Superior temporal gyrus (tissue), 1 donor: ENCODE measurements around the gene PAK1.
"Not testable (repeated sequence)": the region's sequence is repeated elsewhere in the genome, so short reads cannot be mapped to it uniquely, and the experiment has no call there.

Source experiments
- DNase-seq: peaks from one replicate; pipeline ENCODE4 v3.0.0-alpha.2; 2016; ENCODE audit errors: extremely low spot score

The PAK1 gene

DNA sequence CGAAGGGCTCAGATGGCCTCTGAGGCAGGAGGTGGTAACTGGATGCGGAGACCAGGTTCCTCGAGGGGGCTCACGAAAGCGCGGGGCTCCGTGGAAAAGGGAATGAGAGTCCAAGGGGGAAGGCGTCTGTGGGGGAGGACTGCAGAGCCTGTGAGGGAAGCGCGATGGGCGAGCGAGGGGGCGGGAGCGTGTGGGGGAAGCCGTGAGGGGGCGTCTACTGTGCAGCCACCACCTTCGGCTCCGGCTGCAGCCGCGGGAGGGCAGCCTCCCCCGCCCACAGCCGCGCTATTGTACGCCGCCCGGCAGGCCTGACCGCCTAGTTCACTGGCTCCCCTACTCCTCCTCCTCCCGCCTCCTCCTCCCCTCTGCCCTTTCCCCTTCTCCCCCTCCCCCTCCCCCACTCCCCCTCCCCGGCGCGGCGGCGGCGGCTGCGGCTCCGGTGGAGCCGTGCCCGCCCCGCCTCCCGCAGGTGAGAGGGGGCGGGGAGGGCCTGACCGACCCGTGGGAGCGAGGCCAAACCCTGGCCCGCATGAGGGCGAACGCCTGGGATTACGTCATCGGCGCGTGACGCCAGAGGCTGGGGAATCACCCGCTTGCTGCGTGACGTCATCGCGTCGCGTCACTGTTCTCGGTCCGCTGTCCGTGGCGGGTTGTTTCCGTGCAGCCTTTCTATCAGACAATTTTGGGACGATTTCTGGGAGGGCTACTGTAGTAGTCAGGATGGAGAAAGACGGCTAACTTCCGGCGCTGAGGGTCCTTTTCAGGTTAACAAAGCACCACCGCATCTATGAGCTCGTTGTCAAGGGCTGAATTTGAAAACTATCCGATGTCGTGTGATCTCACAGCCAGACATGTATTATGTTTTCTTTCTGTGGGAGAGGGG lies at the start of gene PAK1:
Gene PAK1 (minus strand): TSS at position 294 of the 883 bp plus-strand sequence. CDS start 81,574 bp downstream, outside the sequence.
- peak; percentile 81 for DNase-seq

DNA sequence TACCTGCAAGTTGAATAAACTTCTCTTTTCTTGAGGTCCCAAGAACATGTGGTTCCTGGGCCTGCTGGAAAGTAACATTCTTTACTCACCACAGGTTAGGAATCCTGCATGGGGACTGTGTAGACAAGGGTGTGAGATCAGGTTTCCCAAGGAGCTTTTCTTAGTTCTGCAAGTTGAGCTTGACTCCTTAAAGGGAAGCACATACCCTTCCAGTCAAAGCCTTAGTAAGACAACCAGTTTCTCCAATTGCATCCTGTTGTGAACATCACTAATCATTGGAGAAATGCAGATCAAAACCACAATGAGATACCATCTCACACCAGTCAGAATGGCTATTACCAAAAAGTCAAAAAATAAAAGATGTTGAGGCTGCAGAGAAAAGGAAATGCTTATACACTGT lies 48.3 kb upstream of the PAK1 start:
- DNase-seq = no peak

DNA sequence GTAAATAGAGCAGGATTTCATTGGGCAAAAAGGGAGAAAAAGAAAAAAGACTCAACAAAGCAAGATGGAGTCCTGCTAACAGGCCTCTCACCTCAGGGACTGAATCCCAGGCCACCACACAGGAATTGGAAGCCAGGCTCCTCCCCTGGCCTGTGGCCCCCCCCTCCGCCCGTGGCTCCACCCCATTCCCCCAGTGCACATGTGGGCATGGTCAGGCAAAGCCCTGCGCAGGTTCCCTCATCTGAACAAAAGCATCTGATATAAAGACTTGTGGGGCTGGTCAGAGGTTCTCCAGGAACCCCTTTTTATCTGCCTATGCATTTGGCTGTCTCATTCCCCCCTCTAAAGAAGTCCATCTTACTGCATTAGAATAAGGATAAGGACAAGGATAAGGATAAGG lies 46.0 kb upstream of the PAK1 start:
- DNase-seq = no peak

DNA sequence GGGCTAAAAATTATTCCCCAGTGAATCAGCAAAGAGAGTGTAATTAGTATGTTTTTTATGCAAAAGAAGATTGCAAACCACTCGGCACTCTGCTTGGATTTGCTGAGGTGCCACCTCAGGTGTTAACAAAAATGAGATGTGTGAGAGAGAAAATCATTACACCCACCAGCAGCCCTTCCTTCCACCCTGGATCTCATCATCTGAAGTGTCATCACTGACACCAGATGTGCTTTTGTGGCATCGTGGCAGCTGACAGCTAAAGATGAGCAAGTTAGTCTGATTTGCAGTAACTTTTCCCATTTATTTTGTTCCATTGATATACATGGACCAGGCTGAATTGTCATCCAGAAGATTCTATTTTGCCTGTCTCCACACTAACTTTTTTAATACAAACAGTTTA lies 44.6 kb upstream of the PAK1 start:
- DNase-seq = no peak

DNA sequence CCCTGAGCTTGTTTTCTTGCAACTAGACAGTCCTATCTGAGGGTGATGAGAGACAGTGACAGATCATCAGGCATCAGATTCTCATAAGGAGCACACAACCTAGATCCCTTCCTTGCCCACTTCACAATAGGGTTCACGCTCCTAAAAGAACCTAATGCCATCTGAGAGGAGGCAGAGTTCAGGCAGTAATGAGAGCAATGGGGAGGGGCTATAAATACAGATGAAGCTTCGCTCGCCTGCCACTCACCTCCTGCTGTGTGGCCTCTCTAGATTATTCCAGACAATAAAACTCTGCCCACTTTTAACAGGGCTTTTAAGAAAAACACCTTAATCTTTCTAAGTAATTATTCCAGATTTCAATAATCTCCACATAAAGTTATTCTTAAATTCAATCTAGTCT lies 43.9 kb upstream of the PAK1 start:
- no peak for DNase-seq

DNA sequence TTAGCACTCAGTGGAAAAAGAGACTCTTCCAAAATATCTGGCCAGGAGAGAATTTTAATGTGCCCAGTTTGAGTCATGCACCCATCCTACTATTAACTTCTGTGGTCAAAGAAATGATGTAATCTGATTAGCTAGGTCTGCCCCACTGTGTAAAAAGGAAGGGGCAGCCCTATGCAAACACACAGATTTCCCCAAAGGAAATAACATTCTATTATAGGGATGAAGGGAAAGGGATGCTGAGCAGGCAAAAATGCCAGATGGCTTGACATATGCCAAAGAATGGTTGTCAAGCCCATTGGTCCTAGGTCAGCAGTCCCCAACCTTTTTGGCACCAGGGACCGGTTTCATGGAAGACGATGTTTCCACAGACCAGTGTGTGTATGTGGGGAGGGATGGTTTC lies 43.3 kb upstream of the PAK1 start:
- no peak for DNase-seq

DNA sequence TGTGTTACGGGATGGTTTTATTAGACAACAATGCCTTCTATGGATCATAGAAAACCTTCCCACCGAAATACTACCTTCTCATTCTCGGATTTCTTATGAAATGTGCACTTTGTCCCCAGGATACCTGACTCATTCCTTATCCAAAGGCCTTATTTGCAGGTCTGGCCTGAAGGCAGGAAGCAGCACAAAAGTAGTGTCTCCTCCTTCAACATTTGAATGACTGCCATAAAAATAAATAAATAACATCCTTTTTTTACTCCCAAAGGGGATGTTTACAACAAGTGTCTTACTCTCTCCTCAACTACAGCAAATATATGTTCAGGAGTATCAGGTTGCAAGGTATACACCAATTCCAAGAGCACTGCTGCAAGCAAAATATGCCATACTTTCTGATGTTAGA lies 41.6 kb upstream of the PAK1 start:
- no peak for DNase-seq

DNA sequence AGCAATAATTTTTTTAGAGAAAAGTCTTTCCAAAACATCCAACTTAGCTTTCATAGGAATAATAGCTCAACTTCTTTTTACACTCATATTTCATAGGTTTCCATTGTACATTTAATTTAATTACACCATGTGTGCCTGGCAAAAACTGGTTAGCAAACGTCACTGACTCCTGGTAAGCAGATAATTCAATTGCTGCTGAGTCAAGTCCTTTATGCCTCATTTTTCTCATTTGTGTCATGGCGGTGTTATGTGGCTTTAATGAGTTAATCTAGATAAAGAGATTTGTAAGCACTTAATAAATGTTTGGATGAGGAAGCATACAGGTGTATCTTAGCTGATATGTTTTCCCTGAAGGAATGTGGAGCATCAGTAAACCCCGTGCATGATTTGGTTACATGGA lies 41.2 kb upstream of the PAK1 start:
- DNase-seq = no peak

DNA sequence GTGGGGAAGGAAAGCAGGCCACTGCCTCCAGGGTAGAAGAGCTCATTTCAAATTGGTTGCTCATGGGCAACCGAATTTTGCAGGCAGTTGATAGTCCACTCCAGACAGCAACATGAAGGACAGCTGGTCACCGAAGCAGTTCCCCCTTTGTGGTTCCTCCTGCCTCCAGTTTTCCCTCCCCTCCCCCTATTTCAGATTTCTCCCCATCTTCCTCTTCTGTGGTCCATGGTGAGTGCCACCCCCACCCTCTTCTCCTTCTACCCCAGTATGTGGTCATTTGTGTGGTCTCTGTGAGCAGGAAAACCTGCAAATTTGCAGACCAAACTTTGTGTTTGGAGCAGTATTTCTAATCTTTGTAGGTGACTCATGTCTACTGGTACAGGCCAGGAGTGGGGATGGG lies 38.2 kb upstream of the PAK1 start:
- no peak for DNase-seq

DNA sequence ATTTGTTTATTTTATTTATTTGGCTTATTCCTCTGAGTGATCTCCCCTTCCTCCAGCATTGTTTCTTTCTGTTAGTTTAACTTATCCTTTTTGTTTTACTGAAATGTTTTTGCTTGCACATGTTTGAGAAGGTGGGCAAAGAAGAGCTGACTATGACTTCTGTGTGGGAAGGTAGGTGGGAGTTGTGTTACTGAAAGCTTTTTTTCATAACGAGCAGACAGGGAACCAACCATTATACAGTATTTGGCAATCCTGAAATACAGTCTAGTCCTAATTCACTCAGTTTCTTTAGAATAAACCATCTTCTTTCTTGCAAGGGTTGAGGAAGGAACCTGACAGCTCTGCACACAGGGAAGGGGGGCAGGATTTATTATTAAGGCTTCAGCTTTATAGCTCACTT lies 37.0 kb upstream of the PAK1 start:
- no peak for DNase-seq

DNA sequence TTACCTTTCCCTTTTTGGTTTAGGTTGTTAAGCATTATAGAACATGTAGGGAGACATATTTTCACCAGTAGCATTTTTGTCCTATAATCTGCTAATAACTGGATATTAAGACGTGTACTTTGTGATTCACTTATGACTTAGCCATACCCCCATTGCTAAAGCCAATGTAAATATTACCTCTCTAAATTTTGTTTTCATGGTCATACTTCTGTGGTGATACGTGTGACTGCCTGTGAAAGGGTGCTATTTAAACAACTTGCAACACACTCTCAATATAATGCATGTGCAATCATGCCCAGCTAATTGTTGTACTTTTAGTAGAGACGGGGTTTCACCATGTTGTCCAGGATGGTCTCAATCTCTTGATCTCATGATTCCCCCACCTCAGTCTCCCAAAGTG lies 36.2 kb upstream of the PAK1 start:
- DNase-seq = no peak

DNA sequence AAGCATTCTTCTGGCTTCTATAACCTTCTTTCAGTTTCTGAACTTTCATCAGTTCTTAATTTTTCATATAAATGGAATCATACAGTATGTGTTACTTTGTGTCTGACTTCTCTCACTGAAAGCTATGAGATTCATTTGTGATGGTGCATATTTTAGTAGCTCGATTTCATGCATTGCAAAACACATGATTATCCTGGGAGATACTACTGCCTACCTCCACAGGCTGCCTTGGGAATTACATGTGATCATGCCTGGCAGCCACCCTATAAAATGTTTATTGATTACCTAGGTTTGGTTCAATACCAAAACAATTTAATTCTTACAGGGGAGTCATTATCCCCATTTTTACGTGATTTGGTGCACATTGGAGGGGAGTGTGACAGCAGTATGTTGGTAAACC lies 34.1 kb upstream of the PAK1 start:
- DNase-seq = no peak

DNA sequence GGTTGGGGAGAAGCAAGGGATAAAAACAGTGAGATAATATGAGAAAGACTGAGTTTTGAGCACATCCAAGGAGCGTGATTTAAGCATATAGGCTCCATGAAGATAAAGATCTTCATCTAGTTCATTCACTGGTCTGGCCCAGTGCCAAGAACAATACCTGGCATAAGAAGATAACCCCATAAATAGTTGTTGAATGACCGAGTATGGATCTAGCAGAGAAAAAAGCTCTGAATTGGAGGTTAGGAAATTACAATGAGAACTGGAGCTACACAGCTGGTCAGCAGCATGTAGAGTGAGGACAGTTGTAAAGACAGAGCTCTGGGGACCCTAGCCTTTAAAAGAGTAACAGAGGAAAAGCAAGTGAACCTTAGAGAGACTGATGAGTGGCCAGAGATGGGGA lies 33.0 kb upstream of the PAK1 start:
- DNase-seq = no peak

DNA sequence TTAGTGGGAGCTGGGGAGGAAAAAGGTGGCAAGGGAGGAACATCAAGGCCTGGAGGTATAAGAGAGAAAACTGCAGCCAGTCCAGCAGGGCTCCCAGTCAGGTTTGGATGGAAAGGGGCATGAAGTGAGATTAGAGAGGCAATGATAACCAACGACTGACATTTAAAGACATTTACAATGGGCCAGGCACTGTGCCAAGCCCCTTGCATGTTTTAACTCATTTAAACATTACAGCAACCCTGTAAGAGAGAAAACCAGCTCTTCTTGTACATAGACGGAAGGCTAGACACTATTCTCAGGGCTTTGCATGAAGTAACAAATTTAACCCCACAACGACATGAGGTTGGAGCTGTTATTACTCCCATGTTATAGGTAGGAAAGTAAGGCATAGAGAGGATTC lies 32.1 kb upstream of the PAK1 start:
- no peak for DNase-seq

DNA sequence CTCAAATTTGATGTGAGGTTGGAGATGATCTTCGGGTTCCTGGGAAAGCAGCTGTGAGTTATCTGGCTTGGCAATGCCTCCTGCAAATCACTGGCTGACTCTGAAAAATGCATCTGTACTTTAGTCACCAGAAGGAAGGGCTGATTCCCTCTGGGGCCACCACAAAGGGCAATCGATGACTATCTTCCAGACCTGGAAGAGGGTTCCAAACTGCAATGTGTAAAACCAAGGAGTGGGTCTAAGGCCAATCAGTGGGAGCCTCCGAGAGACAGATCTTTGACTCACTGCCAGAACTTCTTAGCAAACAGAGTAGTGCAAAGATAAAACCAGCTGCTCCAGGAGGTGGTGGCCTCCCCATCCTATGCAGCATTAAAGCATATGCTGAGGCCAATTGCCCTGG lies 29.1 kb upstream of the PAK1 start:
- DNase-seq = no peak

DNA sequence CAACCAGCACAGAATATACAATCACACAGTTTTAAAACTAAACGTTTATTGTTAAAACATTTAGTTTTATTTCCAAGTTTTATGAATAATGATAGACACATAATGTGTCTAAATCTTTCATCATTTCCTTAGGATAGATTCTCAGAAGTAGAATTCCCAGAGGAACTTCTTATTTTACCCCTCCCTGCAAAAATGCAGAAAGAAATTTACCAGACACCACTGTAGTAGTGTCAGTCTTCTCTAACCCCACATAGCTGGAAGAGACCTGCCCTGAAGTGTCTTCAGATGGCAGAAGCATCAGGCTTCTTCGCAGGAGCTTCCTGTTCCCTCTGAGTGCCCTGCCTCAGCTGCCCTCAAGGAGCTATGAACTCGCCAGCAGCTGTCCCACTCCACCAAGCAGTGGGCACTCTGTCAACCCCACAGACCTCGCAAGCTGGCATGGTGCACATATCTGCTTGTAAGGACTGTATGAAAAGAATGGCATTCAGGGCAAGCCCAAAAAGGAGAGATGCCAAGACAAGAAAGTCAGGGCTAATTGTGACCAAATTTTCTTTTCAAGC lies 28.5 kb upstream of the PAK1 start:
- DNase-seq = no peak

DNA sequence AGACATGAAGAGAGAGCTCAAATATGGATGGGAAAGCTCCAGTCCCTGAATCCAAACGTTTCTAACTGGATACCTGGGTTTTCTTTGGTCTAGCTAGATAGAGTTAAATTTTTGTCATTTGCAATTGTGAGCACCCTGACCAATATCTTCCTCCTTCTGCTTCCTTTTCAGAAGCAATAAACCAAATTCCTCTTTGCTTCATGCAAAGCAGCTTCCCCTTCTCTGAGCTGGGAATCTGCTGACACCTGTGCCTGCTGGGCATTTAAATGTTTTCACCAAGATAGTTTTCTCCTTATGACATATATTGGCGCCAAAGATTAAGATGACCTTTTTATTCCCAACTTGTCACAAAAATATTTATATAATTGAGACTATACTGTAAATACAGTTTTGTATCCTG lies 27.9 kb upstream of the PAK1 start:
- no peak for DNase-seq

DNA sequence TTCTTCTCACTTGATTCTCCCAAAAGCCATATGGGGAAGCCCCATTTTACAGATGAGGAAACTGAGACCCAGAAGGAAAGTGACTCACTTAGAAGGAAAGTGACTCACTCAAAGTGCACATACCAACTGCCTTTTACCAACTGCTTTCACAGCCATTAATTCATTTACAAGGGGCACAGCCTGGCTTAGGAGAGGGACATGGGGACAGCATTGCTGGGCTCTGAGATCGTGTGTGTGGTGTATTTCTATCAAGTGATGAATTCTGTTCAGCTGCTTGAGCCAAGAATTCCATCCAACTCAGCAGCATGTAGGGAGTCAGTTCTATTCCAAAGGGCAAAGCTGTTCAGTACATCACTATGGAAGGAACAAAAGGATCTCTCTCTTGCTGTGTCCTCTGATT lies 23.5 kb upstream of the PAK1 start:
- no peak for DNase-seq

DNA sequence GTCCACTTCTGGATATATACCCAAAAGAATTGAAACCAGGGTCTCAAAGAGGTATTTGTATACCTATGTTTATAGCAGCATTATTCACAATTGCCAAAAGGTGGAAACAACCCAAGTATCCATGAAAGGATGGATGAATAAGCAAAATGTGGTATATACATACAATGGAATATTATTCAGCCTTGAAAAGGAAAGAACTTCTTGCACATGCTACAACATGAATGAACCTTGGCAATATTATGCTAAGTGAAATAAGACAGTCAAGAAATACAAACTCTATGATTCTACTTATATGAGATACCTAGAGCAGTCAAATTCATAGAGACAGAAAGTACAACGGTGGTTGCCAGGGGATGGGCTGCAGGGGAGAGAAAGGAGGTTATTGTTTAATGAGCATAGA lies 21.6 kb upstream of the PAK1 start:
- no peak for DNase-seq

DNA sequence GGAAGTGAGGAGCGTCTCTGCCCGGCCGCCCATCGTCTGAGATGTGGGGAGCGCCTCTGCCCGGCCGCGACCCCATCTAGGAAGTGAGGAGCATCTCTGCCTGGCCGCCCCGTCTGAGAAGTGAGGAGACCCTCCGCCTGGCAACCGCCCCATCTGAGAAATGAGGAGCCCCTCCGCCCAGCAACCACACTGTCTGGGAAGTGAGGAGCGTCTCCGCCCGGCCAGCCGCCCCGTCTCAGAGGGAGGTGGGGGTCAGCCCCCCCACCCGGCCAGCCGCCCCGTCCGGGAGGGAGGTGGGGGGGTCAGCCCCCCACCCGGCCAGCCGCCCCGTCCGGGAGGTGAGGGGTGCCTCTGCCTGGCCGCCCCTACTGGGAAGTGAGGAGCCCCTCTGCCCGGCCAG lies 16.1 kb upstream of the PAK1 start:
- DNase-seq = not testable (repeated sequence)

DNA sequence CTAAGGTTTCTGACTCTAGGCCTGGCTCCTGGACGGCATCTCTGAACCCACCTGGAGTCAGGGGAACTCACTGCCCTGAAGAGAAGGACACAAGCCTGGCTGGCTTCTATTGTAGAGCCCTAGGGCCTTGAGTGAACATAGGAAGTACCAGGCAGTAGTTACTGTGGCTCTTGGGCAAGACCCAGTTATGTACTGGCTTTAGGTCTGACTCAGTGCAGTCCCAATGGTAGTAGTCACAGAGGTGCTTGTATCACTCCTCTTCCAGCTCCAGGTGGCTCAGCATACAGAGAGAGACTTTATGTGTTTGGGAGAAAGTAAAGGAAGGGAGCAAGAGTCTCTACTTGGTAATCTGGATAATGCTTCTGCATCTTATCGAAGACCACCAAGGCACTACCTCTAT lies 13.9 kb upstream of the PAK1 start:
- DNase-seq = no peak

DNA sequence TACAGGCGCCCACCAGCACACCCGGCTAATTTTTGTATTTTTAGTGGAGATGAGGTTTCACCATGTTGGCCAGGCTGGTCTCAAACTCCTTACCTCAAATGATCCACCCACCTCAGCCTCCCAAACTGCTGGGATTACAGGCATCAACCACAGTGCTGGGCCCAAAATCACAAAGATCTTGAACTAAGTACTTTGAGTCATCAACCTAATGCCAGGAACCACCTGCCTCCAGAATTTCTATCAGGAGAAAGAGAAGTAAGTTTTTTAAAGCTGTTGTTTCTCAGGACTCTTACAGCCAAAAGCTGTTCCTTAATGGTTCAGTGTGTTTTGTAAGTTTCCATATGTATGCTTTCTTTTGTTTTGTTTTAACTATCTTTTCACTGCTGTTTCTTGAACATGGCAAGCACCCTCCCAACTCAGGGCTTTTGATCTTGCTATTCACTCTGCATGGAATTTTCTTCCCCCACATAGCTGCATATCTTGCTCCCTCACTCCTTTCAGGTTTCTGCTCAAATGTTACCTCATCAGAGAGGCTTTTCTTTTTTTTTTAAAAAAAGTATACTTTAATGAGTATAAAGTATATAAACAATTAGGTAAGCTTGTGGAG lies 6.0 kb upstream of the PAK1 start:
- no peak for DNase-seq

DNA sequence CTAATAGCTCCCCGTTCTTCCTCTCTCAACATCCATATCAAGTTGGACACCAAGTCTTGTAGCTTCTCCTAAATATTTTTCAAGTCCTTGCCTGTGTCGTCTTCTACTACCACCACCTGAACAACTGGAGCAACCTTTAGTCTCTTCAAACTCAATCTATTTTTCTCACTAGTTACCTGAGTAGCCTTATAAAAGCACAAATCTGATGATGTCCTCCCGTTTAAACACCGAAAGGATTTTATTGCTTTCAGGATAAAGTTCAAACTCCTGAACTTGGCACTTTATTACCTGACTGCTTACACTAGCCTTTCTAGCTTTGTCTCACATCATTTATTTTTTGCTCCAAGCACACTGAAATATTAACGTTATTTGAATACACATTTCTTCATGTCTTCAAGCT lies 1.3 kb upstream of the PAK1 start:
- no peak for DNase-seq
